COR-L47 (cell line): ENCODE measurements around the gene UNC93B1.
A peak's percentile ranks its signal among the peaks of the same experiment; 100 is the strongest.
"Not testable (repeated sequence)": the region's sequence is repeated elsewhere in the genome, so short reads cannot be mapped to it uniquely, and the experiment has no call there.

Experiments
- DNase-seq: peaks from one replicate; lab custom pipeline; 2025; lab: John Stamatoyannopoulos, UW

Gene UNC93B1

GRCh38 chr11:68009391-68010089 is 5.6 kb upstream of the UNC93B1 start:
- DNase-seq, result no peak

- peak; percentile 62 for DNase-seq
These were observed 4.8 kb upstream of the UNC93B1 start for GRCh38 chr11:68008381-68009337.

- no peak for DNase-seq
These were observed 3.8 kb upstream of the UNC93B1 start for GRCh38 chr11:68007498-68008380.

GRCh38 chr11:68006606-68007166 is 2.8 kb upstream of the UNC93B1 start:
- DNase-seq, result no peak

GRCh38 chr11:68004551-68005335 is 846 bp upstream of the UNC93B1 start:
- no peak for DNase-seq

- DNase-seq, result no peak
These were observed 705 bp downstream of the UNC93B1 start for GRCh38 chr11:68002938-68003845.

- no peak for DNase-seq
These were observed 1.3 kb downstream of the UNC93B1 start for GRCh38 chr11:68002575-68002937.

GRCh38 chr11:67999704-68000103 is 4.2 kb downstream of the UNC93B1 start:
- no peak for DNase-seq

- no peak for DNase-seq
These were observed 4.7 kb downstream of the UNC93B1 start for GRCh38 chr11:67999201-67999629.

GRCh38 chr11:67998150-67999045 is 5.5 kb downstream of the UNC93B1 start:
- DNase-seq, result no peak

- DNase-seq, result no peak
These were observed 6.4 kb downstream of the UNC93B1 start for GRCh38 chr11:67997475-67997921.

GRCh38 chr11:67996622-67997474 is 7.0 kb downstream of the UNC93B1 start:
- DNase-seq, result no peak

GRCh38 chr11:67996051-67996450 is 7.8 kb downstream of the UNC93B1 start:
- no peak for DNase-seq

- not testable (repeated sequence) for DNase-seq
These were observed 8.3 kb downstream of the UNC93B1 start for GRCh38 chr11:67995579-67995978.

- not testable (repeated sequence) for DNase-seq
These were observed 8.8 kb downstream of the UNC93B1 start for GRCh38 chr11:67995129-67995528.

GRCh38 chr11:67994387-67994786 is 9.5 kb downstream of the UNC93B1 start:
- not testable (repeated sequence) for DNase-seq

GRCh38 chr11:67993821-67994220 is 10.1 kb downstream of the UNC93B1 start:
- DNase-seq, result peak; percentile 54
